ENCODE measurements around the gene NOMO2.
A peak's percentile ranks its signal among the peaks of the same experiment; 100 is the strongest.
"Not testable (repeated sequence)": the region's sequence is repeated elsewhere in the genome, so short reads cannot be mapped to it uniquely, and the experiment has no call there.

Gene NOMO2

DNA sequence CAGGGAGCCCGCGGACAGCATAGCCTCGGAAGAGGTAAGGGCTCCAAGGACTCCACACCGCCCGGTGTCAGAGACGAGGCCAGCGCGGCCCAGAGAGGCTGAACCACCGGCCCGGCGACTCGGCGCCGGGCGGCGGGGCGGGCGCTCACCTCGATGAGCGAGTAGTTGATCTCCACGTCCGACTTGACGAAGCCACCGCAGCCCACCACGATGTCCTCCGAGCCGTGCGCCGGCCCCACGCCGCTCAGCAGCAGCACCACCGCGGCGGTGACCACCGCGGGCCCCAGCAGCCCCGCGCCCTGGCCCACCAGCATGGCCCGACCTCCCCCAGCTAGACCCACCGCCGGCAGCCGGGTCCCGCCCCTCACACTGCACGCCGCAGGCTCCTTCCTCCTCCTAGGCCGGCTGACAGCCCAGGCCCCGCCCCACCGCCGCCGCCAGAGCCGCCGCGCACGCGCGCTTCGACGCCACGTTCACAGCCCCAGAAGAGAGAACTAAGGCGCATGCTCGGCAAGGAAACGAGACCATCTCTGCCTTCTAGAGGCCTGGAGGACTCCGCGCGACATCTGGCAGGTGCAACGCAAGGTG lies at the start of gene NOMO2:
TSS of gene NOMO2 (minus strand) at position 371 of the 588 bp plus-strand sequence. CDS start at position 314, 57 bp downstream.
- not testable (repeated sequence) for DNase-seq (ENCODE audit: low spot score)

DNA sequence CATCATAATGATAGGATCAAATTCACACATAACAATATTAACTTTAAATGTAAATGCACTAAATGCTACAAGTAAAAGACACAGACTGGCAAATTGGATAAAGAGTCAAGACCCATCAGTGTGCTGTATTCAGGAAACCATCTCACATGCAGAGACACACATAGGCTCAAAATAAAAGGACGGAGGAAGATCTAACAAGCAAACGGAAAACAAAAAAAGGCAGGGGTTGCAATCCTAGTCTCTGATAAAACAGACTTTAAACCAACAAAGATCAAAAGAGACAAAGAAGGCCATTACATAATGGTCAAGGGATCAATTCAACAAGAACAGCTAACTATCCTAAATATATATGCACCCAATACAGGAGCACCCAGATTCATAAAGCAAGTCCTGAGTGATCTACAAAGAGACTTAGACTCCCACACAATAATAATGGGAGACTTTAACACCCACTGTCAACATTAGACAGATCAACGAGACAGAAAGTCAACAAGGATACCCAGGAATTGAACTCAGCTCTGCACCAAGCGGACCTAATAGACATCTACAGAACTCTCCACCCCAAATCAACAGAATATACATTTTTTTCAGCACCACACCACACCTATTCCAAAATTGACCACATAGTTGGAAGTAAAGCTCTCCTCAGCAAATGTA lies 48.4 kb upstream of the NOMO2 start:
- not testable (repeated sequence) for DNase-seq (ENCODE audit: low spot score)

DNA sequence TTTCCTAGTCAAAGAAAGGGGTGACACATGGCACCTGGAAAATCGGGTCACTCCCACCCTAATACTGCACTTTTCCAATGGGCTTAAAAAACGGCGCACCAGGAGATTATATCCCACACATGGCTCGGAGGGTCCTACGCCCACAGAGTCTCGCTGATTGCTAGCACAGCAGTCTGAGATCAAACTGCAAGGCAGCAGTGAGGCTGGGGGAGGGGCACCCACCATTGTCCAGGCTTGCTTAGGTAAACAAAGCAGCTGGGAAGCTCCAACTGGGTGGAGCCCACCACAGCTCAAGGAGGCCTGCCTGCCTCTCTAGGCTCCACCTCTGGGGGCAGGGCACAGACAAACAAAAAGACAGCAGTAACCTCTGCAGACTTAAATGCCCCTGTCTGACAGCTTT lies 46.4 kb upstream of the NOMO2 start:
- not testable (repeated sequence) for DNase-seq (ENCODE audit: low spot score)

GRCh38 chr16:18603572-18604246 lies 41.8 kb upstream of the NOMO2 start:
- DNase-seq (ENCODE audit: low spot score) = not testable (repeated sequence)

GRCh38 chr16:18598582-18598981 lies 36.7 kb upstream of the NOMO2 start:
- not testable (repeated sequence) for DNase-seq (ENCODE audit: low spot score)

GRCh38 chr16:18597734-18598133 lies 35.8 kb upstream of the NOMO2 start:
- DNase-seq (ENCODE audit: low spot score) = not testable (repeated sequence)

- not testable (repeated sequence) for DNase-seq (ENCODE audit: low spot score)
Observed at GRCh38 chr16:18597319-18597718, 35.4 kb upstream of the NOMO2 start.

- not testable (repeated sequence) for DNase-seq (ENCODE audit: low spot score)
Observed at GRCh38 chr16:18595796-18596195, 33.9 kb upstream of the NOMO2 start.

- DNase-seq (ENCODE audit: low spot score) = peak; percentile 46
Observed at GRCh38 chr16:18594880-18595279, 33.0 kb upstream of the NOMO2 start.

GRCh38 chr16:18593904-18594303 lies 32.0 kb upstream of the NOMO2 start:
- DNase-seq (ENCODE audit: low spot score) = peak; percentile 7

DNA sequence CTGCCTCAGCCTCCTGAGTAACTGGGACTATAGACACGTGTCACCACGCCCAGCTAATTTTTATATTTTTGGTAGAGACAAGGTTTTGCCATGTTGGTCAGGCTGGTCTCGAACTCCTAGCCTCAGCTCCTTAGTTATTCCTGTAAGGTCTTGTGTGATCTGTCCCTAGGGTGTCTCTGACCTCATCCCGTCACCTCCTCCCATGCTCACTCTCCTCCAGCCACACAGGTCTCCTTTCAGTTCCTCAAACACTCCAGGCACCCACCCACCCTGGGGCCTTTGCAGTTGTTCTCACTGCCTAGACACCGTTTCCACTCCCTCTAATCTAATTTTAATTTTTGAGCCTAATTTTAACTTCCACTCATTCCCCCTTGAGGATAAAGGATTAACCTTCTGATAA lies 31.1 kb upstream of the NOMO2 start:
- not testable (repeated sequence) for DNase-seq (ENCODE audit: low spot score)

- not testable (repeated sequence) for DNase-seq (ENCODE audit: low spot score)
Observed at GRCh38 chr16:18591908-18592307, 30.0 kb upstream of the NOMO2 start.

GRCh38 chr16:18591441-18591840 lies 29.5 kb upstream of the NOMO2 start:
- DNase-seq (ENCODE audit: low spot score) = not testable (repeated sequence)

DNA sequence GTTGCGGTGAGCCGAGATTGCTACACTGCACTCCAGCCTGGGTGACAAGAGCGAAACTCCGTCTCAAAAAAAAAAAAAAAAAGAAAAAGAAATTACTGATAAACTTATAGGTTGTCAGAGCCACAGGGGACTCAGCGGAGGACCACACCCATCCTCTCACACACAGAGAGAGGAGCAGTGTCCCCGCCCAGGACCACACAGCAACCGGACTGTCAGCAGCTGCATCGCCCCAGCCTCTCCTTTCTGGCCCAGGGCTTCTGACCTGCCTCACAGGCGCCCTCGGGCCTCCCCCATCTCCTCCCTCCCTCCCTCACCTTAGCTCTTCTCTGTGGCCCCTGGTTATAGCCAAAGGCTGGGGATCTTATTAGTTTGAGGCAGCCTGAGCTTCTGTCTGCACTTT lies 27.9 kb upstream of the NOMO2 start:
- not testable (repeated sequence) for DNase-seq (ENCODE audit: low spot score)

GRCh38 chr16:18586560-18587540 lies 25.0 kb upstream of the NOMO2 start:
- not testable (repeated sequence) for DNase-seq (ENCODE audit: low spot score)

DNA sequence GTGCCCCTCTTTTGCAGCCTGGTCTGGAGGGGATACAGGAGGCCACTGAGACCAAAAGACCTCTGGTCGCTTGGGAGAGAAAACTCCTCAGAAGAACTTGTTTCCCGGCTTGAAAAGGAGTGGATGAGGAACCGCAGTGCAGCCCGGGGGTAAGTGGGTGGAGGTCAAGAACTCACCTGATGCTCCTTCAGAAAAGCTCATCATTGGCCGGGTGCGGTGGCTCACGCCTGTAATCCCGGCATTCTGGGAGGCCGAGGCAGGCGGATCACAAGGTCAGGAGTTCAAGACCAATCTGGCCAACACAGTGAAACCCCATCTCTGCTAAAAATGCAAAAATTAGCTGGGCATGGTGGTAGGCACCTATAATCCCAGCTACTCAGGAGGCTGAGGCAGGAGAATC lies 23.9 kb upstream of the NOMO2 start:
- DNase-seq (ENCODE audit: low spot score) = not testable (repeated sequence)

GRCh38 chr16:18582902-18583301 lies 21.0 kb upstream of the NOMO2 start:
- no peak for DNase-seq (ENCODE audit: low spot score)

DNA sequence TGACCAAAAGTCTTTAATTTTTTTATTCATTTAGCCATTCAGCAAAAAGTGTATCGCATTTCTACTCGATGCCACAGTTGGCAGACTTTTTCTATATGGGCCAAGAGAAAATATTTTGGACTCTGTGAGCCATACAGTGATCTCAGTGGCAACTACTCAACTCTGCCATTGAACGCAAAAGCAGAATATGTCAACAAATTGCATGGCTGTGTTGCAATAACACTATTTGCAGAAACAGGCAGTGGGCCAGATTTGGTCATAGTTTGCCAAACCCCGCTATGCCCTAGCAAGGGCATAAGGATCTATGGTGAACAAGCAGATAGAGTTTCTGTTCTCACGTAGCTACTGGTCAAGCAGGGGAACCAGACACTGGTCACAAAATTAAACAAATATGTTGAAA lies 18.5 kb upstream of the NOMO2 start:
- not testable (repeated sequence) for DNase-seq (ENCODE audit: low spot score)

- DNase-seq (ENCODE audit: low spot score) = not testable (repeated sequence)
Observed at GRCh38 chr16:18579261-18579660, 17.4 kb upstream of the NOMO2 start.

DNA sequence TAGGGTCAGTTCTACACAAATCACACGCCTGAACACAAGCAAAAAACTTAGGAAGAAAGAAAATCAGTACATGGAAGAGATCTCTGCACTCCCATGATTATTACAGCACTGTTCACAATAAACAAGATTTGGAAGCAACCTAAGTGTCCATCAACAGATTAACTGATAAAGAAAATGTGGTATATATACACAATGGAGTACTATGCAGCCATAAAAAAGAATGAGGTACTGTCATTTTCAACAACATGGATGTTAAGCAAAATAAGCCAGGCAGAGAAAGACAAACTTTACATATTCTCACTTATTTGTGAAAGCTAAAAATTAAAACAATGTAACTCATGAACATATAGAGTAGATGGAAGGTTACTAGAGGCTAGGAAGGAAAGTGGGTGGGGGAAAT lies 16.0 kb upstream of the NOMO2 start:
- DNase-seq (ENCODE audit: low spot score) = not testable (repeated sequence)

DNA sequence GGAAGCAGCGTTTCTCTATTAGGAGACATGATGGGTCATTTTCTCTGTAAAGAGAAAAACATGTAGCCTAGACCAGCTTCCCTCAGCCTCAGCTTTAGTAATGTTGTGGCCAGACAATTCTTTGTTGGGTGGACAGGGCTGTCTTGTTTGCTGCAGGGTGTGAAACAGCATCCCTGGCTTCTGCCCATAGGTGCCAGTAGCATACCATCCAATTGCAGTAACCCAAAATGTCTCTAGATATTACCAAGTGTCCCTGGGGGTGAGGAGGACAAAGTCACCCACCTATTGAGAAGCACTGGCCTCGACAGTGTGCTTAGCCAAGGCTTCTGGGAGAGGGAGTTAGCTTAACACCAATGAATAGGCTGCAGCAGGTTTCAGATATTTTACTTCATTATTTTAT lies 14.0 kb upstream of the NOMO2 start:
- not testable (repeated sequence) for DNase-seq (ENCODE audit: low spot score)

All from AG20443 (cell line).